ENCODE results near the gene ASCC1. TPM values are rescaled to one million over a fixed set of nuclear protein-coding genes. Genes with fewer than 3 reads are reported as not detected.

The ASCC1 gene
- total and polyA plus RNA-seq, 2 of the 13 experiments (the other 11 are each of a cell fraction or from before 2014, with no cell fraction given): 21.6 to 30.1 TPM

- TF ChIP-seq SIX1 (CRISPR knock-in tag; IDR thresholded peaks at IDR 0.05; ENCODE audit: borderline replicate concordance) (peak; percentile 17; the same call in 1 of the 2 replicates), ZNF740 (CRISPR knock-in tag; IDR thresholded peaks at IDR 0.05) (no peak), TEF (CRISPR knock-in tag; IDR thresholded peaks at IDR 0.05) (no peak), SCMH1 (CRISPR knock-in tag; IDR thresholded peaks at IDR 0.05; ENCODE audit: borderline replicate concordance) (no peak), PAXIP1 (CRISPR knock-in tag; conservative IDR thresholded peaks at IDR 0.05) (peak; percentile 93), NFAT5 (CRISPR knock-in tag; IDR thresholded peaks at IDR 0.05) (no peak), KDM4B (CRISPR knock-in tag; IDR thresholded peaks at IDR 0.05) (peak; percentile 57; the same call in 1 of the 2 replicates), POGK (CRISPR knock-in tag; conservative IDR thresholded peaks at IDR 0.05) (0 out of 2 replicates have a peak, but pooled peaks have one; percentile 12), CCDC6 (CRISPR knock-in tag; IDR thresholded peaks at IDR 0.05) (peak; percentile 76; the same call in 1 of the 2 replicates), SETDB1 (CRISPR knock-in tag; IDR thresholded peaks at IDR 0.05; ENCODE audit: borderline replicate concordance) (no peak), TRIM24 (CRISPR knock-in tag; IDR thresholded peaks at IDR 0.05) (peak; percentile 54; the same call in 1 of the 2 replicates), ZNF710 (CRISPR knock-in tag; IDR thresholded peaks at IDR 0.05; ENCODE audit: borderline replicate concordance) (no peak; the same call in 1 of the 2 replicates), IRF2 (CRISPR knock-in tag; IDR thresholded peaks at IDR 0.05) (peak; percentile 88; the same call in 1 of the 2 replicates)
Observed at GRCh38 chr10:72260239-72260975, 44.3 kb upstream of the ASCC1 start (continued).

Measured in HepG2 (cell line).